Posterior cingulate gyrus (tissue), 11 donors: ENCODE data around the gene PI4KA.

Experiments used
- DNase-seq, 10 donors: peaks; one replicate each; pipeline versions ENCODE4 v3.0.0 to v3.0.0-alpha.2; 2020 to 2021; ENCODE audit warnings: mixed read lengths in 3 of 10
- intact Hi-C: fragments of 100-400 bp; cut with DNase I; formaldehyde crosslinking; loops from one replicate; pipeline ENCODE4 v1.15.1; 2023

The PI4KA gene

GRCh38 chr22:20659920-20660319 lies 198.7 kb downstream of the PI4KA start:
- intact Hi-C loops: no loop called here
- DNase-seq: no peak

- intact Hi-C loops: no loop called here
- DNase-seq: no peak
Observed at GRCh38 chr22:20659258-20659657, 199.4 kb downstream of the PI4KA start.

GRCh38 chr22:20658433-20659222 lies 200.0 kb downstream of the PI4KA start:
- intact Hi-C loops: no loop called here
- DNase-seq: no peak

- no peak for DNase-seq
- intact Hi-C loops: no loop called here
Observed at GRCh38 chr22:20657963-20658362, 200.6 kb downstream of the PI4KA start.
